Trophoblast cell (in vitro differentiated cells and primary cell): Measurements from ENCODE around the gene PCBD2. TPM values are rescaled to one million over a fixed set of nuclear protein-coding genes. Genes with fewer than 3 reads are reported as not detected.
A peak's percentile ranks its signal among the peaks of the same experiment; 100 is the strongest.
"Not testable (repeated sequence)": the region's sequence is repeated elsewhere in the genome, so short reads cannot be mapped to it uniquely, and the experiment has no call there.

Experiments used
- DNase-seq, 2 donors: peaks; one replicate each; pipeline ENCODE4 v3.0.0-alpha.2; 2016
- H2AFZ ChIP-seq: 2 replicates; pipeline ENCODE4 v1.6.1; 2013; ENCODE audit warnings: low read length, moderate library complexity, mild to moderate bottlenecking; ENCODE audit not compliant: insufficient read depth, poor library complexity
- H2AK5ac ChIP-seq: 2 replicates; pipeline ENCODE4 v1.6.1; 2013; ENCODE audit warnings: mild to moderate bottlenecking, low read length
- H2BK120ac ChIP-seq: 2 replicates; pipeline ENCODE4 v1.6.1; 2013; ENCODE audit warnings: low read length, mild to moderate bottlenecking, moderate library complexity; ENCODE audit not compliant: insufficient read depth, poor library complexity
- H2BK12ac ChIP-seq: 2 replicates; pipeline ENCODE4 v1.6.1; 2013; ENCODE audit warnings: mild to moderate bottlenecking, low read length, moderate library complexity
- H2BK5ac ChIP-seq: 2 replicates; pipeline ENCODE4 v1.6.1; 2013; ENCODE audit warnings: low read length, low read depth, moderate library complexity, mild to moderate bottlenecking; ENCODE audit not compliant: poor library complexity
- H3K14ac ChIP-seq: 2 replicates; pipeline ENCODE4 v1.6.1; 2013; ENCODE audit warnings: mild to moderate bottlenecking, low read length
- H3K18ac ChIP-seq: 2 replicates; pipeline ENCODE4 v1.6.1; 2013; ENCODE audit warnings: mild to moderate bottlenecking, low read length
- H3K23ac ChIP-seq: 2 replicates; pipeline ENCODE4 v1.6.1; 2013; ENCODE audit warnings: low read length
- H3K27ac ChIP-seq: 2 replicates; pipeline ENCODE4 v1.5.1; 2013; ENCODE audit warnings: low read depth, mild to moderate bottlenecking, inconsistent platforms, low read length, moderate library complexity
- H3K27me3 ChIP-seq: 2 replicates; pipeline ENCODE4 v1.6.1; 2013; ENCODE audit warnings: inconsistent platforms, mild to moderate bottlenecking, low read length, moderate library complexity; ENCODE audit not compliant: insufficient read depth
- H3K36me3 ChIP-seq, 2 experiments: 1 replicate in 1 of 2; 2 replicates in 1 of 2; pipeline ENCODE4 v1.6.1; 2013; ENCODE audit warnings: low read length in 2 of 2, mild to moderate bottlenecking in 2 of 2, moderate library complexity in 1 of 2; ENCODE audit not compliant: insufficient read depth in 2 of 2, control insufficient read depth in 1 of 2
- H3K4ac ChIP-seq: 2 replicates; pipeline ENCODE4 v1.6.1; 2013; ENCODE audit warnings: low read depth, mild to moderate bottlenecking, low read length, moderate library complexity
- H3K4me1 ChIP-seq, 2 experiments: 1 replicate in 1 of 2; 2 replicates in 1 of 2; pipeline ENCODE4 v1.6.1; 2013; ENCODE audit warnings: low read length in 2 of 2, mild to moderate bottlenecking in 2 of 2, moderate library complexity in 1 of 2; ENCODE audit not compliant: insufficient read depth in 2 of 2, control insufficient read depth in 1 of 2
- H3K4me2 ChIP-seq: 2 replicates; pipeline ENCODE4 v1.6.1; 2013; ENCODE audit warnings: inconsistent platforms, mild to moderate bottlenecking, low read length, moderate library complexity
- H3K4me3 ChIP-seq: 2 replicates; pipeline ENCODE4 v1.5.1; 2013; ENCODE audit warnings: mild to moderate bottlenecking, low read depth, low read length, inconsistent platforms
- H3K79me1 ChIP-seq: one replicate; pipeline ENCODE4 v1.6.1; 2013; ENCODE audit warnings: low read length
- H3K79me2 ChIP-seq: 2 replicates; pipeline ENCODE4 v1.6.1; 2013; ENCODE audit warnings: low read length, mild to moderate bottlenecking; ENCODE audit not compliant: control insufficient read depth, insufficient read depth, poor library complexity
- H3K9ac ChIP-seq: 2 replicates; pipeline ENCODE4 v1.6.1; 2013; ENCODE audit warnings: mild to moderate bottlenecking, low read length
- H3K9me3 ChIP-seq: 2 replicates; pipeline ENCODE4 v1.6.1; 2013; ENCODE audit warnings: low read depth, mild to moderate bottlenecking, control low read depth, inconsistent platforms, low read length; ENCODE audit not compliant: insufficient read depth
- H4K12ac ChIP-seq: 2 replicates; pipeline ENCODE4 v1.6.1; 2013; ENCODE audit warnings: low read depth, mild to moderate bottlenecking, low read length, moderate library complexity
- H4K8ac ChIP-seq: 2 replicates; pipeline ENCODE4 v1.6.1; 2013; ENCODE audit warnings: low read depth, mild to moderate bottlenecking, low read length, moderate library complexity
- H4K91ac ChIP-seq: one replicate; pipeline ENCODE4 v1.6.1; 2013; ENCODE audit warnings: low read depth, mild to moderate bottlenecking, low read length, moderate library complexity
- WGBS: extraction: QIAGEN DNeasy Blood & Tissue Kit; methylation state at CpG from one replicate; pipeline ENCODE4 v1.1.7; 2013; ENCODE audit warnings: missing lambda C conversion rate; ENCODE audit not compliant: insufficient read length, insufficient coverage; ENCODE audit errors: extremely low coverage; 5-methylcytosine and 5-hydroxymethylcytosine counted together
- polyA plus RNA-seq: library from polyadenylated mRNA; stranded (reverse); fragments of 200-250 nt; gene quantifications from 2 replicates; pipeline ENCODE4 v1.2.3, GENCODE V29; 2013

PCBD2 gene
- 3.4 and 3.7 TPM in 2 replicates for polyA plus RNA-seq

DNA sequence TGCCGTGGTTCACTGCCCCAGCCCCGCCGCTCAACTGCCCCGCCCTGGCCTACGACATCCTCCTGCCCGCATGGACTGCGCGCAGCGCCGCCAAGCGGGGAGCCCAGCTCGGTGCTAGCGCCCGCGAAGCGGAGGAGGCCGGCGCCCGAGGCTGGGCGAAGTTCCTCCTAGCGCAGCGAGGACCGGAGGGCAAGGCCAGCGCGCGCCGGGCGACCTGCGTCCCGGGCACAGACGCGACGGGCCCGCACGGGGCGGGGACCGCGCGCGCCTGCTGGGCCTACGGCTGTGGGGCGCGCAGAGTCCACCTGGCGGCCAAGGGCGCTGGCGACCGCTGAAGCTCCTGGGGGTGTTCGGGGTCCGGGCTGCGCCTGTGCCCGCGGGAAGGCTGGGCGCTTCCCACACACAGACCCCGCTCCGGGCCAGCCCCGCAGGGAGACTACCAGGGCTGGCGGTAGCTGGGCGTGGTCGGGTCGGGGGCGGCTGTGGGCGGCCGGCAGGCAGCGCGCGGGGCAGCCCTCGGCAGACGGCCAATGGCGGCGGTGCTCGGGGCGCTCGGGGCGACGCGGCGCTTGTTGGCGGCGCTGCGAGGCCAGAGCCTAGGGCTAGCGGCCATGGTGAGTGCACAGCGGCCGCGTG, at the start of gene PCBD2:
PCBD2 (plus strand) TSS at position 522 of the 636 bp plus-strand sequence; CDS start at position 531, 9 bp downstream.
- peak within 1 kb of the TSS; percentile 95 for H3K27ac ChIP-seq
- H3K9me3 ChIP-seq: no peaks in the 10 kb centered on the region
- peak within 1 kb of the TSS; percentile 93 for H3K4ac ChIP-seq
- no peak within 1 kb of the TSS for H3K23ac ChIP-seq
- H2BK12ac ChIP-seq: peak within 1 kb of the TSS; percentile 84
- no peaks in the 10 kb centered on the region for H3K36me3 ChIP-seq
- DNase-seq: peak; percentile 97 to 98
- H4K91ac ChIP-seq: peak within 1 kb of the TSS; percentile 96
- H3K27me3 ChIP-seq: no peaks in the 10 kb centered on the region
- H4K8ac ChIP-seq: peak within 1 kb of the TSS; percentile 99
- H3K79me2 ChIP-seq: peaks cover 7% of the 10 kb centered on the region
- peak within 1 kb of the TSS; percentile 96 for H3K9ac ChIP-seq
- peak within 1 kb of the TSS; percentile 100 for H2AFZ ChIP-seq
- H2BK5ac ChIP-seq: peak within 1 kb of the TSS; percentile 95
- peaks cover 14% of the 10 kb centered on the region for H3K79me1 ChIP-seq
- H2AK5ac ChIP-seq: peak within 1 kb of the TSS; percentile 96
- peak within 1 kb of the TSS; percentile 99 for H3K14ac ChIP-seq
- H3K4me2 ChIP-seq: peak within 1 kb of the TSS; percentile 100
- H3K4me1 ChIP-seq: peaks cover 0 to 2% of the 10 kb centered on the region in 2 experiments
- peak within 1 kb of the TSS; percentile 94 for H2BK120ac ChIP-seq
- peak within 1 kb of the TSS; percentile 95 for H3K18ac ChIP-seq
- peak within 1 kb of the TSS; percentile 93 for H4K12ac ChIP-seq
- H3K4me3 ChIP-seq: peak within 1 kb of the TSS; percentile 79
- no CpG with 5 or more reads among the region's 84 CpGs for WGBS

DNA sequence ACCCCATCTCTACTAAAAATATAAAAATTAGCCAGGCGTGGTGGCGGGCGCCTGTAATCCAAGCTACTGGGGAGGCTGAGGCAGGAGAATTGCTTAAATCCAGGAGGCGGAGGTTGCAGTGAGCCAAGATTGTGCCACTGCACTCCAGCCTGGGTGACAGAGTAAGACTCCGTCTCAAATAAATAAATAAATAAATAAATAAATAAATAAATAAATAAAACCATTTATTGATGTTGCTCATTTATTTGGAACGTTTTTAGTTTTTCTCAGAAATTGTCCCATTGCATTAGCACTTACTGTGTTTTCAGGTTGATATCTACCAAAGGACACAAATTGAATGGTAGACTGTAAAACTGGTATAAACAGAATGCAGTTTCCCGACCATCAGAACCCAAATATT, 48.5 kb upstream of the PCBD2 start:
- WGBS: no CpG with 5 or more reads among the region's 7 CpGs
- H3K9ac ChIP-seq, H3K4me2 ChIP-seq, H3K4me1 ChIP-seq, H3K4me3 ChIP-seq, H3K27me3 ChIP-seq, H2BK5ac ChIP-seq, H3K27ac ChIP-seq, H3K18ac ChIP-seq, H3K14ac ChIP-seq, H2AK5ac ChIP-seq, DNase-seq, H3K79me2 ChIP-seq, H2BK120ac ChIP-seq, H2AFZ ChIP-seq, H3K23ac ChIP-seq, H3K9me3 ChIP-seq, H2BK12ac ChIP-seq, H3K4ac ChIP-seq, H3K79me1 ChIP-seq, H4K12ac ChIP-seq, H4K8ac ChIP-seq, H4K91ac ChIP-seq: not testable (repeated sequence)
- peaks cover 23% of the 10 kb centered on the region in 2 experiments for H3K36me3 ChIP-seq

- no peak overlapping the region for H3K4ac ChIP-seq
- no peak overlapping the region for H3K23ac ChIP-seq
- H2BK5ac ChIP-seq: no peak overlapping the region
- H2BK12ac ChIP-seq: no peak overlapping the region
- H2BK120ac ChIP-seq: no peak overlapping the region
- H4K91ac ChIP-seq: no peak overlapping the region
- peaks cover 23 to 24% of the 10 kb centered on the region in 2 experiments for H3K36me3 ChIP-seq
- H3K4me3 ChIP-seq: no peak overlapping the region
- H3K27me3 ChIP-seq: no peaks in the 10 kb centered on the region
- H2AFZ ChIP-seq: no peak overlapping the region
- whole genome bisulfite sequencing: no CpG with 5 or more reads among the region's 3 CpGs
- no peaks in the 10 kb centered on the region for H3K79me1 ChIP-seq
- no peak overlapping the region for H3K9ac ChIP-seq
- no peak for DNase-seq
- no peak overlapping the region for H4K12ac ChIP-seq
- no peak overlapping the region for H2AK5ac ChIP-seq
- H3K79me2 ChIP-seq: no peaks in the 10 kb centered on the region
- H4K8ac ChIP-seq: no peak overlapping the region
- no peak overlapping the region for H3K14ac ChIP-seq
- H3K4me1 ChIP-seq: no peaks in the 10 kb centered on the region
- H3K9me3 ChIP-seq: no peaks in the 10 kb centered on the region
- no peak overlapping the region for H3K4me2 ChIP-seq
- H3K18ac ChIP-seq: no peak overlapping the region
- no peak overlapping the region for H3K27ac ChIP-seq
Observed at GRCh38 chr5:134857401-134857800, 47.5 kb upstream of the PCBD2 start.

- no peaks in the 10 kb centered on the region for H3K27me3 ChIP-seq
- H3K18ac ChIP-seq: no peak overlapping the region
- H4K91ac ChIP-seq: no peak overlapping the region
- H3K4me3 ChIP-seq: no peak overlapping the region
- no peak overlapping the region for H2AFZ ChIP-seq
- H2BK120ac ChIP-seq: no peak overlapping the region
- no peaks in the 10 kb centered on the region for H3K79me1 ChIP-seq
- H3K4me2 ChIP-seq: no peak overlapping the region
- no peaks in the 10 kb centered on the region for H3K9me3 ChIP-seq
- no peak overlapping the region for H3K23ac ChIP-seq
- H3K4me1 ChIP-seq: peaks cover 0 to 2% of the 10 kb centered on the region in 2 experiments
- DNase-seq: no peak
- no peak overlapping the region for H4K12ac ChIP-seq
- no peak overlapping the region for H2AK5ac ChIP-seq
- no peak overlapping the region for H2BK5ac ChIP-seq
- H3K27ac ChIP-seq: no peak overlapping the region
- no CpG with 5 or more reads among the region's 2 CpGs for WGBS
- no peak overlapping the region for H3K4ac ChIP-seq
- H3K9ac ChIP-seq: no peak overlapping the region
- no peak overlapping the region for H4K8ac ChIP-seq
- no peaks in the 10 kb centered on the region for H3K79me2 ChIP-seq
- no peak overlapping the region for H2BK12ac ChIP-seq
- H3K14ac ChIP-seq: no peak overlapping the region
- H3K36me3 ChIP-seq: peaks cover 9 to 11% of the 10 kb centered on the region in 2 experiments
Observed at GRCh38 chr5:134864707-134865106, 40.2 kb upstream of the PCBD2 start.
